Endodermal cell (in vitro differentiated cells): ENCODE data around the gene SIDT1. TPM values are rescaled to one million over a fixed set of nuclear protein-coding genes. Genes with fewer than 3 reads are reported as not detected.

Experiments used
- DNase-seq: peaks from one replicate; pipeline ENCODE4 v3.0.0-alpha.2; 2017
- H3K27ac ChIP-seq: 2 replicates; pipeline ENCODE4 v1.5.1; 2013; ENCODE audit warnings: mild to moderate bottlenecking, low read depth, low read length, moderate library complexity
- H3K27me3 ChIP-seq: 2 replicates; pipeline ENCODE4 v1.6.1; 2013; ENCODE audit warnings: mild to moderate bottlenecking, low read length, moderate library complexity; ENCODE audit not compliant: insufficient read depth, control insufficient read depth, poor library complexity, severe bottlenecking
- H3K36me3 ChIP-seq: 2 replicates; pipeline ENCODE4 v1.7.0; 2013; ENCODE audit warnings: mild to moderate bottlenecking, low read length, moderate library complexity; ENCODE audit not compliant: control insufficient read depth, insufficient read depth
- H3K4me1 ChIP-seq: one replicate; pipeline ENCODE4 v1.7.0; 2013; ENCODE audit warnings: low read length; ENCODE audit not compliant: control insufficient read depth, insufficient read depth
- H3K4me3 ChIP-seq: 2 replicates; pipeline ENCODE4 v1.5.1; 2013; ENCODE audit warnings: mild to moderate bottlenecking, low read length, moderate library complexity
- H3K9ac ChIP-seq: 2 replicates; pipeline ENCODE4 v1.6.1; 2013; ENCODE audit warnings: mild to moderate bottlenecking, low read length, moderate library complexity; ENCODE audit not compliant: poor library complexity, severe bottlenecking; ENCODE audit errors: extremely low read depth
- H3K9me3 ChIP-seq: 2 replicates; pipeline ENCODE4 v1.6.1; 2013; ENCODE audit warnings: mild to moderate bottlenecking, low read length, moderate library complexity; ENCODE audit not compliant: control insufficient read depth
- H3K27ac Mint-ChIP-seq: 2 replicates; pipeline ENCODE4 v1.8.0; 2020; ENCODE audit warnings: mixed read lengths
- H3K27me3 Mint-ChIP-seq: 2 replicates; pipeline ENCODE4 v1.8.0; 2021; ENCODE audit warnings: mild to moderate bottlenecking, mixed read lengths; ENCODE audit not compliant: insufficient read depth
- H3K36me3 Mint-ChIP-seq: 2 replicates; pipeline ENCODE4 v1.8.0; 2020; ENCODE audit warnings: low read depth, mixed read lengths
- H3K4me1 Mint-ChIP-seq: 2 replicates; pipeline ENCODE4 v1.8.0; 2020; ENCODE audit warnings: mixed read lengths
- H3K4me3 Mint-ChIP-seq: 2 replicates; pipeline ENCODE4 v1.8.0; 2020; ENCODE audit warnings: mild to moderate bottlenecking, moderate library complexity, mixed read lengths
- H3K9me3 Mint-ChIP-seq: 2 replicates; pipeline ENCODE4 v1.8.0; 2020; ENCODE audit warnings: mild to moderate bottlenecking, mixed read lengths
- WGBS, 2 experiments: methylation state at CpG; one replicate each; pipeline versions ENCODE4 v1.1.5 to v1.1.7; 2013; ENCODE audit warnings: missing lambda C conversion rate in 2 of 2, mixed read lengths in 1 of 2; ENCODE audit not compliant: insufficient coverage in 1 of 2, insufficient read length in 1 of 2; 5-methylcytosine and 5-hydroxymethylcytosine counted together
- total RNA-seq, 2 donors: library from RNA; stranded (reverse); fragmentation: NEBNext Ultra II Directional in 1 of 2; extraction: Animal tissue kit (Norgen Biotek cat#: 25700) in 1 of 2; gene quantifications; 2 replicates in 1 of 2; 3 replicates in 1 of 2; pipeline ENCODE4 v1.2.1, GENCODE V29; 2021
- TF ChIP-seq, protein P1 (sequence below): fragments of 200-600 bp; sonication (generic); conservative IDR thresholded peaks from 2 replicates; pipeline ENCODE4 v1.5.0; 2021; ENCODE audit warnings: antibody characterized with exemption, mild to moderate bottlenecking

Gene SIDT1
- total RNA-seq, 2 donors from 2014 or later: not detected

DNA sequence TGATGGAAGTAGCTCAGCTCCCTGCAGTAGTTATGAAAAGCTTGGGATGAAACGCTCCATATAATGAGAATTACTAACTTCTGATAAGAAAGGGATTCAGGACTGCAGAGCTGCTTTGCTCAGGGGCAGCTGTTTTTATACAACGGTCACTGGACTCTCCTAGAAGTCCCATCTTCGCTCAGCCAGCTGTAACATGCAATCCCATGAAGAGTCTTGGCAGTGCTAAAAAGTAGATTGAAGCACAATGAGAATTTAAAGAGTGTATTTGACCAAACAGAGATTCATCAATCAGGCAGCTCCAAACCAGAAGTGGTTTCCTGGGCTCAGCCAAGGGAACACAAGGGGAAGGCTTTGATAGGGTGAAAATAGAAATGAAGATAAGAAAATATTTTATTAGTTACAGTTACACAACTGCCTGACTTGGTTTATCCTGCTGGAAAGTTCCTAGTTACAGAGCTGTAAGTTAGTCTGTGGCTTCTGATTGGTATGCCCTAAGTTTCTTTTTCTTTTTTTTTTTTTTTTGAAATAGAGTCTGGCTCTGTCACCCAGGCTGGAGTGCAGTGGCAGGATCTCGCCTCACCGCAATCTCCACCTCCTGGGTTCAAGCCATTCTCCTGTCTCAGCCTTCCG, 24.1 kb downstream of the SIDT1 start:
- no peaks in the 10 kb centered on the region for H3K36me3 Mint-ChIP-seq
- no peaks in the 10 kb centered on the region for H3K27me3 Mint-ChIP-seq
- no peak overlapping the region for H3K27ac Mint-ChIP-seq
- H3K27ac ChIP-seq: peak overlapping the region; percentile 41
- H3K27me3 ChIP-seq: no peaks in the 10 kb centered on the region
- no peak overlapping the region for H3K4me3 Mint-ChIP-seq
- H3K4me1 ChIP-seq: no peaks in the 10 kb centered on the region
- H3K9me3 ChIP-seq: no peaks in the 10 kb centered on the region
- WGBS, 2 experiments: 89 to 92% methylated on average over 6 of the region's 6 CpGs
- H3K9ac ChIP-seq: no peak overlapping the region
- TF ChIP-seq, protein P1, sequence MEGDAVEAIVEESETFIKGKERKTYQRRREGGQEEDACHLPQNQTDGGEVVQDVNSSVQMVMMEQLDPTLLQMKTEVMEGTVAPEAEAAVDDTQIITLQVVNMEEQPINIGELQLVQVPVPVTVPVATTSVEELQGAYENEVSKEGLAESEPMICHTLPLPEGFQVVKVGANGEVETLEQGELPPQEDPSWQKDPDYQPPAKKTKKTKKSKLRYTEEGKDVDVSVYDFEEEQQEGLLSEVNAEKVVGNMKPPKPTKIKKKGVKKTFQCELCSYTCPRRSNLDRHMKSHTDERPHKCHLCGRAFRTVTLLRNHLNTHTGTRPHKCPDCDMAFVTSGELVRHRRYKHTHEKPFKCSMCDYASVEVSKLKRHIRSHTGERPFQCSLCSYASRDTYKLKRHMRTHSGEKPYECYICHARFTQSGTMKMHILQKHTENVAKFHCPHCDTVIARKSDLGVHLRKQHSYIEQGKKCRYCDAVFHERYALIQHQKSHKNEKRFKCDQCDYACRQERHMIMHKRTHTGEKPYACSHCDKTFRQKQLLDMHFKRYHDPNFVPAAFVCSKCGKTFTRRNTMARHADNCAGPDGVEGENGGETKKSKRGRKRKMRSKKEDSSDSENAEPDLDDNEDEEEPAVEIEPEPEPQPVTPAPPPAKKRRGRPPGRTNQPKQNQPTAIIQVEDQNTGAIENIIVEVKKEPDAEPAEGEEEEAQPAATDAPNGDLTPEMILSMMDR: no peak
- DNase-seq: no peak
- no peaks in the 10 kb centered on the region for H3K4me1 Mint-ChIP-seq
- H3K4me3 ChIP-seq: no peak overlapping the region
- no peaks in the 10 kb centered on the region for H3K9me3 Mint-ChIP-seq
- H3K36me3 ChIP-seq: no peaks in the 10 kb centered on the region

- Mint-ChIP-seq H3K4me3 (no peak overlapping the region), H3K9me3 (no peaks in the 10 kb centered on the region), H3K27me3 (no peaks in the 10 kb centered on the region), H3K4me1 (no peaks in the 10 kb centered on the region), H3K36me3 (no peaks in the 10 kb centered on the region), H3K27ac (no peak overlapping the region)
- Histone ChIP-seq H3K27ac (no peak overlapping the region), H3K36me3 (no peaks in the 10 kb centered on the region), H3K9me3 (no peaks in the 10 kb centered on the region), H3K9ac (no peak overlapping the region), H3K27me3 (no peaks in the 10 kb centered on the region), H3K4me3 (no peak overlapping the region), H3K4me1 (no peaks in the 10 kb centered on the region)
- TF ChIP-seq, protein P1: no peak
- 94 to 98% methylated on average over 7 of the region's 7 CpGs for WGBS, 2 experiments
- DNase-seq: no peak
Observed at GRCh38 chr3:113556946-113557335, 24.6 kb downstream of the SIDT1 start.

- Histone ChIP-seq H3K9me3 (no peaks in the 10 kb centered on the region), H3K9ac (no peak overlapping the region), H3K36me3 (no peaks in the 10 kb centered on the region), H3K27ac (no peak overlapping the region), H3K4me3 (no peak overlapping the region), H3K27me3 (no peaks in the 10 kb centered on the region), H3K4me1 (no peaks in the 10 kb centered on the region)
- Mint-ChIP-seq H3K36me3 (no peaks in the 10 kb centered on the region), H3K27ac (no peak overlapping the region), H3K4me3 (no peak overlapping the region), H3K4me1 (no peaks in the 10 kb centered on the region), H3K9me3 (no peaks in the 10 kb centered on the region), H3K27me3 (no peaks in the 10 kb centered on the region)
- DNase-seq: peak; percentile 56
- TF ChIP-seq, protein P1: no peak
Observed at GRCh38 chr3:113557374-113557773, 25.0 kb downstream of the SIDT1 start.
